GM13976 (cell line): ENCODE results near the gene RBFOX2.

Experiments used
- DNase-seq: peaks from one replicate; pipeline ENCODE4 v3.0.0; 2012; ENCODE audit warnings: low spot score
- in situ Hi-C: fragments of 300-500 bp; cut with MboI; formaldehyde crosslinking; loops from one replicate; pipeline ENCODE4 v1.12.0; 2022; ENCODE audit warnings: low sequenced_read_pairs, mixed read lengths, inconsistent platforms; ENCODE audit not compliant: unreplicated experiment
- TF ChIP-seq, protein P1 (sequence below): IDR thresholded peaks from 2 replicates; pipeline ENCODE4 v1.5.1; 2012; ENCODE audit warnings: borderline replicate concordance, mild to moderate bottlenecking; ENCODE audit not compliant: insufficient read depth; ENCODE audit errors: extremely low read depth, missing control alignments, control extremely low read depth

Gene RBFOX2

DNA sequence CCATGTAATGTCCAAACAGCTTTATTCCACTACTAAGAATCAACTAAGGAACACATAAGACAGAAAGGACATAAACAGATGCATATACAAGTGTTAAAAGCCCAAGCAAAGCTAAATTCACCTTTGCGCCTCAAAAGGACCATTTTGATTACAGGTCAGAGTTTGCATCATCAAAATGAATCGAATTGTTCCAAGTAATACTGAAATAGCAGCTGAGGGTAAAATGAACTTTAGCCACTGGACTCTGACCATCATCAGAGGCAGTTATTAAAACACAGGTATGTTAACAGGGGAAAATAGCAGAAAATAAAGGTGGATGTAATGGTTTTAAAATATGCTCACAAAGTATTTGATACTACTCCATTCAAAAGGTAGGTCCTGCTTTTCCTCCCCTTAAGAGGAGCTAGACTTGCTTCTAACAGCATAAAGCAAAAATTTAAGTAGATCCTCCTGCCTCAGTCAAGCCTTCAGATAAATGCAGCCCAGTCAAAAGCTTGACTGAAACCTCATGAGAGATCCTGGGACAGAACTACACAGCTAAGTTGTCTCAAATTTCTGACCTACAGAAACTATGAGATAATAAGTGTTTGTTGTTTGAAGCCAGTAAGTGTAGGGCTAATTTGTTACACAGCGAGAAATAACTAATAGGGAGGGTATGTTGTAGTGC, 35.4 kb downstream of the RBFOX2 start:
- in situ Hi-C loops = no loop called here
- DNase-seq = no peak
- TF ChIP-seq, protein P1, sequence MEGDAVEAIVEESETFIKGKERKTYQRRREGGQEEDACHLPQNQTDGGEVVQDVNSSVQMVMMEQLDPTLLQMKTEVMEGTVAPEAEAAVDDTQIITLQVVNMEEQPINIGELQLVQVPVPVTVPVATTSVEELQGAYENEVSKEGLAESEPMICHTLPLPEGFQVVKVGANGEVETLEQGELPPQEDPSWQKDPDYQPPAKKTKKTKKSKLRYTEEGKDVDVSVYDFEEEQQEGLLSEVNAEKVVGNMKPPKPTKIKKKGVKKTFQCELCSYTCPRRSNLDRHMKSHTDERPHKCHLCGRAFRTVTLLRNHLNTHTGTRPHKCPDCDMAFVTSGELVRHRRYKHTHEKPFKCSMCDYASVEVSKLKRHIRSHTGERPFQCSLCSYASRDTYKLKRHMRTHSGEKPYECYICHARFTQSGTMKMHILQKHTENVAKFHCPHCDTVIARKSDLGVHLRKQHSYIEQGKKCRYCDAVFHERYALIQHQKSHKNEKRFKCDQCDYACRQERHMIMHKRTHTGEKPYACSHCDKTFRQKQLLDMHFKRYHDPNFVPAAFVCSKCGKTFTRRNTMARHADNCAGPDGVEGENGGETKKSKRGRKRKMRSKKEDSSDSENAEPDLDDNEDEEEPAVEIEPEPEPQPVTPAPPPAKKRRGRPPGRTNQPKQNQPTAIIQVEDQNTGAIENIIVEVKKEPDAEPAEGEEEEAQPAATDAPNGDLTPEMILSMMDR = no peak

DNA sequence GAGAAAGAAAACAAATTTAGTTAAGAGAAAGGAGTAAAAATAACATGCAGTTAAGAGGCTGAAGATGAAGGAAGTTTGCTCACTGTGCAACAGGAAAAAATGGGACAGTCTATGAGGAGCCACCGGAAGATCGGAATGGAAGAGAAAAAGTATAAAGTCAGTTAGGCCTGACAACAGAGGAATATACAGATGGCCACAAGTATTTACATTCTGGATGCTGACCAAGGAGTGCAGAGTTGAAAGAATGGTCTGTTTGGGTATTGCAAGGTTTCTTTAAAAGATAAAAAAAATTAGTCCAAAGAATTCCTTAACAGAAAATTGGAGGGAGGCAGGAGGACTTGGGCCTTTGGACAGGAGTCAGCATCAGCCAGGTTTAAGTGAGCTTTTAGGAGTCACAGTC, 37.5 kb downstream of the RBFOX2 start:
- TF ChIP-seq, protein P1 = no peak
- DNase-seq = no peak
- in situ Hi-C loops = no loop called here

DNA sequence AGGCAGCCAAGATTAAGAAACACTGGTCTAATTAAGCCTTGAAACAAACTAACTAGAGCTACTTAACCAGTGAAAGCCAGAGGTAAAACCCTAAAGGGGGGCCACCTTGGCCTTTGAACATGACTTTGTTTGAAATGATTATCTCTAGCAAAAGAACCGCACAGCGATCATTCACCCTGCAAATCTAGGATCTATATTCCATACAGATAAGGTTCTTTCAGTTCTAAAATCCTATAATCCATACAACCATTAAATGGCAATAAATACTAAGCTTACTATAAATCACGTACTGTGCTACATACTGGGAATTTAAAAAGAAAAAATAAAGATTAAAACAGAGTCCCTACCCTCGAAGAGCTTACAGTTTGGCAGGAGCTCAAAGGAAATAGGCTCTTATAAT, 40.6 kb downstream of the RBFOX2 start:
- in situ Hi-C loops = no loop called here
- DNase-seq = no peak
- TF ChIP-seq, protein P1 = no peak

DNA sequence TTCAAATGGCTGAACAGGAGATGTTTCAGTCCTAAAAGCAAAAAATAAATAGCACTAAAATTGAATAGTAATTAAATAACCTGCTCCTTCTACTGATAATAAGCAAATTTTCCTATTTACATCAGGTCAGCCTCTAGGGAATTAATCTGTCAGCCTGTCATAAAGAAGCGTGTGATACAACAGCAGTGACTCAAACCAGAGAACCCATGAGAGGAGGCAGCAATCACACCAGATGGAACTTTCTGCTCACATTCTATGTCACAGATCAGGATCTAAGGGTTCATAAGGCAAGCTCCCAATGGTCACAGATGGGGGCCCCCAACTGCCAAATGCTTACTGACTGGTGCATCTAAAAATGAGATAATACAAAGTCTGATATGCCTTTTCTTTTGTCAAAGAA, 41.1 kb downstream of the RBFOX2 start:
- DNase-seq = no peak
- in situ Hi-C loops = no loop called here
- TF ChIP-seq, protein P1 = no peak

DNA sequence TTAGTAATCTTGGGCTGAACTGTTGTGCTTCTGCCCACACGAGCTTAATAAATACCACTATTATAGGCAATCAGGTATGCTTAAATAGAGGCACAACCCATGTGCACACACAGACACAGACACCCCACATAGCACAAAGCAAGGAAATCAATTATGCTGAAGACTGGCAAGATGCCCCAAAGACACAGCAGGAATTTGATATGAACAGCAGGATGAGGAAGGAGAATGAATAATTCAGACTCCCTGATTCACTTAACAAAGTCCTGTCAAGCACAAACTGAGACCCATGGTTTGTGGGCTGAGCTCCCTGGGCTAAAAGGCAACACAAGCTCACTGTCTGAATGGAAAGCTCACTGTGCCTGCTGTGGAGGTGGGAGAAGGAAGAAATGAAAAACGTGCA, 42.5 kb downstream of the RBFOX2 start:
- in situ Hi-C loops = no loop called here
- TF ChIP-seq, protein P1 = no peak
- DNase-seq = no peak

DNA sequence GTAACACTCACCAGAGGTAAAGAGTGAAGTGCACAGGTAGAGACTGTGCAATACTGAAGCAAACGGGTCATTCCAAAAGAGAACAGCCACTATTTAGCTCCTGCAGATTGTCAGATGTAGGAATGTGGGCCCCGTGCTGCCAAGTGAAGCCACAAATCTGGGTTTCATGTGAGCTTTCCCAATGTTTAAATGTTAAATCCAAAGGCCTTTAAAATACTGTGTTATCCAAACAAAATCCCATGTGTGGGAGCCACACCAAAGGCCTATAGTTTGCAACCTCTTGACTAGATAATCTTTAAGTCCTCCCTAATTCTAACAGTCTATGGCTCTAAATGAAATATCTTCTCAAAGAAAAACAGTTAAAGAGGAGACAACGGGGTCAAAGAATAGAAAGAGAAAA, 43.3 kb downstream of the RBFOX2 start:
- TF ChIP-seq, protein P1 = no peak

More for the DNA sequence above, 43.3 kb downstream of the RBFOX2 start:
- no peak for DNase-seq
- in situ Hi-C loops = no loop called here
